ENCODE data around the gene MMP24OS.

The MMP24OS gene

GRCh38 chr20:35243986-35244385 lies 33.9 kb downstream of the MMP24OS start:
- CTCF ChIA-PET = interaction anchor here (0.9 to 1.7 kb wide), 3 partner anchors 10 to 35 kb away, joined by 3 to 6 read pairs (median 3); no protein-coding TSS in a partner anchor
- TF ChIP-seq, protein P1, sequence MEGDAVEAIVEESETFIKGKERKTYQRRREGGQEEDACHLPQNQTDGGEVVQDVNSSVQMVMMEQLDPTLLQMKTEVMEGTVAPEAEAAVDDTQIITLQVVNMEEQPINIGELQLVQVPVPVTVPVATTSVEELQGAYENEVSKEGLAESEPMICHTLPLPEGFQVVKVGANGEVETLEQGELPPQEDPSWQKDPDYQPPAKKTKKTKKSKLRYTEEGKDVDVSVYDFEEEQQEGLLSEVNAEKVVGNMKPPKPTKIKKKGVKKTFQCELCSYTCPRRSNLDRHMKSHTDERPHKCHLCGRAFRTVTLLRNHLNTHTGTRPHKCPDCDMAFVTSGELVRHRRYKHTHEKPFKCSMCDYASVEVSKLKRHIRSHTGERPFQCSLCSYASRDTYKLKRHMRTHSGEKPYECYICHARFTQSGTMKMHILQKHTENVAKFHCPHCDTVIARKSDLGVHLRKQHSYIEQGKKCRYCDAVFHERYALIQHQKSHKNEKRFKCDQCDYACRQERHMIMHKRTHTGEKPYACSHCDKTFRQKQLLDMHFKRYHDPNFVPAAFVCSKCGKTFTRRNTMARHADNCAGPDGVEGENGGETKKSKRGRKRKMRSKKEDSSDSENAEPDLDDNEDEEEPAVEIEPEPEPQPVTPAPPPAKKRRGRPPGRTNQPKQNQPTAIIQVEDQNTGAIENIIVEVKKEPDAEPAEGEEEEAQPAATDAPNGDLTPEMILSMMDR (IDR thresholded peaks at IDR 0.05; ENCODE audit: insufficient read depth, low read length, missing control alignments) = no peak
- H3K4me3 ChIP-seq (ENCODE audit: low read depth, low read length) = no peak overlapping the region
- POLR2A ChIA-PET = no interaction called here
- no peak for DNase-seq (ENCODE audit: low read depth, low spot score)

DNA sequence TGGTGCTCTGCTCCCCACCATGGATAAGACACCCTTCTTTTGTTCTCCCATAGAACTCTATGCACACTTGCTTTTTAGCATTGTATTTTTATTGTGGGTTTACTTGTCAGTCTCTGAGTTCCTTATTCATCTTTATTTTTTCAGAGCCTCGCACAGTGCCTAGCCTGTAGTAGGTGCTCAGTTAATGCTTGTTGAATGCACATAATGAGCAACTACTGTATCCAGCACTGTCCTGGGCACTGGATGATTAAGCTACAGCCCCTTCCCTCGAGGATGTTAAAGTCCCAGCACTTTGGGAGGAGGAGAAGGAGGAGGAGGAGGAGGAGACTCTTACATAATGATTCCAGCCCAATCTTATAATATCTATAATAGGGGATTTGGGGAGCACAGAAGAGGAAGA lies 34.6 kb downstream of the MMP24OS start:
- ChIA-PET CTCF (no interaction called here), POLR2A (no interaction called here)
- TF ChIP-seq, protein P1 (IDR thresholded peaks at IDR 0.05; ENCODE audit: insufficient read depth, low read length, missing control alignments) = no peak
- no peak for DNase-seq (ENCODE audit: low read depth, low spot score)
- H3K4me3 ChIP-seq (ENCODE audit: low read depth, low read length) = no peak overlapping the region

- TF ChIP-seq, protein P1 (IDR thresholded peaks at IDR 0.05; ENCODE audit: insufficient read depth, low read length, missing control alignments) = no peak
- no peak for DNase-seq (ENCODE audit: low read depth, low spot score)
- POLR2A ChIA-PET = no interaction called here
- H3K4me3 ChIP-seq (ENCODE audit: low read depth, low read length) = no peak overlapping the region
- CTCF ChIA-PET = interaction anchor here (0.8 to 1.3 kb wide), 4 partner anchors 8 to 148 kb away, joined by 3 to 4 read pairs (median 4); partner anchors contain the start of gene TRPC4AP
Measured at GRCh38 chr20:35240811-35241293, 37.1 kb downstream of the MMP24OS start.

DNA sequence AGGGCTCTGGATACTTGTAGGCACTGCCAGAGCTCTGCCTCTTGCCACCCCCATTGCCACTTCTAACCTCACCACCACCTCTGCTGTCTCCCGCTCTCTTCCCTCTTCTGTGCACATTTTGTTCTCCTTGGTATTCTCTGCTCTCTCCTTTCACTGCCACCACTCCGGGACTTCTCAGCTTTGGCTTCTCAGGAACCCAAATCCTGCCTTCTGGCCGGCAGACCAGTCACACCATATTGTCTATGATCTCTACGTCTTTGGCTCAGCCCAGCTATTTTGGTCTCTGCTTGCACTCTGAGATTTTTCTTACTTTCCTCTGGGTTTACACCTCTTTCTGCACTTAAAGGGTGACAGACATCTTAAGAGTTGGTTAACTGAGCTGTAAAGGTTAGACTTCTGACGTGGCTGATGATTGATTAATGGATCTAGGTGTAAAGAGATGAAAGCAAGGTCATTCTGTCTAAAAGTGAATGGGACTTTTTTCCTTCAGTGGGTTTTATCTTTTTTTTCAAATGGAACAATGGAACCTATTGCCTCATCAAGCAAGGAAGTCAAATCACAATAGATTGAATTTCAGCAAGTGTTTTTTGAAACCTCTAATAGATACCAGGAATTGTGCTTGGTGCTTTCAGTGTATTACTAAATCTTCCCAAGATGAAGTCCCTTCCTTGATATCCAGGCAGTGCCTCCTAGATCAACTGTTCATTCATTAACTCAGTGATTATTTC lies 37.7 kb downstream of the MMP24OS start:
- CTCF ChIA-PET = interaction anchor here (0.8 to 1.3 kb wide), 5 partner anchors 9 to 144 kb away, joined by 3 to 5 read pairs (median 3); no protein-coding TSS in a partner anchor
- no peak overlapping the region for H3K4me3 ChIP-seq (ENCODE audit: low read depth, low read length)
- DNase-seq (ENCODE audit: low read depth, low spot score) = no peak
- TF ChIP-seq, protein P1 (IDR thresholded peaks at IDR 0.05; ENCODE audit: insufficient read depth, low read length, missing control alignments) = no peak
- POLR2A ChIA-PET = no interaction called here

GRCh38 chr20:35238735-35239134 lies 39.2 kb downstream of the MMP24OS start:
- TF ChIP-seq, protein P1 (IDR thresholded peaks at IDR 0.05; ENCODE audit: insufficient read depth, low read length, missing control alignments) = no peak
- POLR2A ChIA-PET = no interaction called here
- no peak overlapping the region for H3K4me3 ChIP-seq (ENCODE audit: low read depth, low read length)
- CTCF ChIA-PET = no interaction called here
- DNase-seq (ENCODE audit: low read depth, low spot score) = no peak

GRCh38 chr20:35238170-35238569 lies 39.8 kb downstream of the MMP24OS start:
- TF ChIP-seq, protein P1 (IDR thresholded peaks at IDR 0.05; ENCODE audit: insufficient read depth, low read length, missing control alignments) = no peak
- H3K4me3 ChIP-seq (ENCODE audit: low read depth, low read length) = no peak overlapping the region
- POLR2A ChIA-PET = no interaction called here
- no peak for DNase-seq (ENCODE audit: low read depth, low spot score)
- CTCF ChIA-PET = no interaction called here
